ENCODE results near the gene TMEM53. TPM values are rescaled to one million over a fixed set of nuclear protein-coding genes. Genes with fewer than 3 reads are reported as not detected.

TMEM53 gene
- total RNA-seq, 6 experiments from 2014 or later: 3.2 to 5.0 (median 4.4) TPM

- Mint-ChIP-seq H3K4me1 (ENCODE audit: low read depth) (peaks cover 13% of the 10 kb centered on the region), H3K27ac (no peak overlapping the region), H3K4me3 (no peak overlapping the region), H3K9me3 (no peaks in the 10 kb centered on the region), H3K27me3 (ENCODE audit: insufficient read depth) (peaks cover 10% of the 10 kb centered on the region), H3K36me3 (ENCODE audit: low read depth) (no peaks in the 10 kb centered on the region)
- no peak for DNase-seq
- no peak for TF ChIP-seq CTCF (IDR thresholded peaks at IDR 0.05)
These were observed 46.0 kb upstream of the TMEM53 start for GRCh38 chr1:44720281-44720680.

GRCh38 chr1:44719318-44719717, 45.0 kb upstream of the TMEM53 start:
- Mint-ChIP-seq H3K4me1 (ENCODE audit: low read depth) (peaks cover 20% of the 10 kb centered on the region), H3K9me3 (no peaks in the 10 kb centered on the region), H3K27ac (no peak overlapping the region), H3K27me3 (ENCODE audit: insufficient read depth) (peaks cover 10% of the 10 kb centered on the region), H3K4me3 (no peak overlapping the region), H3K36me3 (ENCODE audit: low read depth) (no peaks in the 10 kb centered on the region)
- no peak for TF ChIP-seq CTCF (IDR thresholded peaks at IDR 0.05)
- DNase-seq: no peak

- TF ChIP-seq CTCF (IDR thresholded peaks at IDR 0.05): no peak
- Mint-ChIP-seq H3K27me3 (ENCODE audit: insufficient read depth) (peaks cover 10% of the 10 kb centered on the region), H3K9me3 (no peaks in the 10 kb centered on the region)
These were observed 43.8 kb upstream of the TMEM53 start for GRCh38 chr1:44718091-44718490.

GRCh38 chr1:44717653-44718052, 43.4 kb upstream of the TMEM53 start:
- no peak overlapping the region for H3K4me3 Mint-ChIP-seq
- H3K36me3 Mint-ChIP-seq (ENCODE audit: low read depth): no peaks in the 10 kb centered on the region
- peaks cover 13% of the 10 kb centered on the region for H3K27me3 Mint-ChIP-seq (ENCODE audit: insufficient read depth)
- H3K27ac Mint-ChIP-seq: no peak overlapping the region
- peaks cover 20% of the 10 kb centered on the region for H3K4me1 Mint-ChIP-seq (ENCODE audit: low read depth)
- no peak for DNase-seq
- H3K9me3 Mint-ChIP-seq: no peaks in the 10 kb centered on the region
- TF ChIP-seq CTCF (IDR thresholded peaks at IDR 0.05): no peak

More at GRCh38 chr1:44718091-44718490, 43.8 kb upstream of the TMEM53 start:
- Mint-ChIP-seq H3K36me3 (ENCODE audit: low read depth) (no peaks in the 10 kb centered on the region), H3K4me1 (ENCODE audit: low read depth) (peaks cover 20% of the 10 kb centered on the region), H3K27ac (no peak overlapping the region), H3K4me3 (no peak overlapping the region)
- DNase-seq: no peak

GRCh38 chr1:44717156-44717555, 42.9 kb upstream of the TMEM53 start:
- Mint-ChIP-seq H3K27ac (no peak overlapping the region), H3K27me3 (ENCODE audit: insufficient read depth) (peaks cover 13% of the 10 kb centered on the region), H3K4me1 (ENCODE audit: low read depth) (peaks cover 20% of the 10 kb centered on the region), H3K36me3 (ENCODE audit: low read depth) (no peaks in the 10 kb centered on the region), H3K4me3 (no peak overlapping the region), H3K9me3 (no peaks in the 10 kb centered on the region)
- no peak for TF ChIP-seq CTCF (IDR thresholded peaks at IDR 0.05)
- no peak for DNase-seq
